Stimulated activated naive B cell treated with anti-CD40 and anti-IgM and Interleukin-4, amounts not matched to agents 10 μg/mL and 1 μg/mL and 100 μg/mL, for 72 hours (primary cell): ENCODE results near the gene IKZF2.

Source experiments
- ATAC-seq, 2 donors: fragments of 150-1000 bp; cut with Tn5 transposase; replicated peaks; 2 replicates each; pipeline ENCODE4 v1.10.0; 2021; ENCODE audit warnings: moderate library complexity in 1 of 2
- DNase-seq: peaks from one replicate; pipeline ENCODE4 v3.0.0; 2021
- H3K27ac Mint-ChIP-seq: one replicate; pipeline ENCODE4 v1.8.0; 2022; ENCODE audit warnings: mild to moderate bottlenecking, mixed read lengths
- H3K27me3 Mint-ChIP-seq, 2 donors: one replicate each; pipeline ENCODE4 v1.8.0; 2022; ENCODE audit warnings: mixed read lengths in 2 of 2
- H3K36me3 Mint-ChIP-seq, 2 donors: one replicate each; pipeline ENCODE4 v1.8.0; 2022; ENCODE audit warnings: mixed read lengths in 2 of 2, mild to moderate bottlenecking in 1 of 2
- H3K4me1 Mint-ChIP-seq, 2 donors: one replicate each; pipeline ENCODE4 v1.8.0; 2022; ENCODE audit warnings: mixed read lengths in 2 of 2, mild to moderate bottlenecking in 1 of 2
- H3K4me3 Mint-ChIP-seq, 2 donors: one replicate each; pipeline ENCODE4 v1.8.0; 2022; ENCODE audit warnings: mild to moderate bottlenecking in 2 of 2, mixed read lengths in 2 of 2, moderate library complexity in 1 of 2
- H3K9me3 Mint-ChIP-seq, 2 donors: one replicate each; pipeline ENCODE4 v1.8.0; 2022; ENCODE audit warnings: mixed read lengths in 2 of 2, mild to moderate bottlenecking in 1 of 2

The IKZF2 gene

GRCh38 chr2:213166109-213166508 is 14.7 kb upstream of the IKZF2 start:
- Mint-ChIP-seq H3K4me3 (peak overlapping the region; percentile 74 to 75), H3K9me3 (peaks cover 6 to 9% of the 10 kb centered on the region in 2 donors), H3K27me3 (no peaks in the 10 kb centered on the region), H3K27ac (peak overlapping the region; percentile 97), H3K36me3 (peaks cover 0 to 15% of the 10 kb centered on the region in 2 donors), H3K4me1 (peaks cover 19 to 43% of the 10 kb centered on the region in 2 donors)
- DNase-seq (no peak), ATAC-seq (peak; percentile 99)

DNA sequence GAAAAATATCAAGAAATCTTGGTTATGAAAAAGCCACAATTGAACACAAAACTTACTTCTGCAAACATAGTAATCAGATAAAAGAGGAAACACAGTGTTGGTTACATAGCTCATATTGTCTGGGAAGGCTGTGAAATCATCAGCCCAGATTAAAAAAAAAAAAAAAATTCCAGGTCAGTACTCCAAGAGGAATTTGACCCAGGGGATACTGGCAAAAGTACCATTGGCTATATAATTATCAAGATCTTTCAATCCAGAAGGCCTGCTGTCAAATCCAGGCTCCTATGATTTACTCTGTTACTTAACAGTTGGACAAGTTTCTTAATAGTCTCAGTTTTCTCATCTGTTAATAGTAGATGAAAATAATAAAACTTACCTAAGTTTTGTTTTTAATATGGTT is 12.9 kb upstream of the IKZF2 start:
- Mint-ChIP-seq H3K36me3 (peaks cover 0 to 5% of the 10 kb centered on the region in 2 donors), H3K9me3 (peaks cover 4 to 5% of the 10 kb centered on the region in 2 donors), H3K27me3 (no peaks in the 10 kb centered on the region), H3K27ac (peak overlapping the region; percentile 65), H3K4me1 (peaks cover 17 to 38% of the 10 kb centered on the region in 2 donors), H3K4me3 (no peak overlapping the region)
- ATAC-seq (no peak), DNase-seq (no peak)

DNA sequence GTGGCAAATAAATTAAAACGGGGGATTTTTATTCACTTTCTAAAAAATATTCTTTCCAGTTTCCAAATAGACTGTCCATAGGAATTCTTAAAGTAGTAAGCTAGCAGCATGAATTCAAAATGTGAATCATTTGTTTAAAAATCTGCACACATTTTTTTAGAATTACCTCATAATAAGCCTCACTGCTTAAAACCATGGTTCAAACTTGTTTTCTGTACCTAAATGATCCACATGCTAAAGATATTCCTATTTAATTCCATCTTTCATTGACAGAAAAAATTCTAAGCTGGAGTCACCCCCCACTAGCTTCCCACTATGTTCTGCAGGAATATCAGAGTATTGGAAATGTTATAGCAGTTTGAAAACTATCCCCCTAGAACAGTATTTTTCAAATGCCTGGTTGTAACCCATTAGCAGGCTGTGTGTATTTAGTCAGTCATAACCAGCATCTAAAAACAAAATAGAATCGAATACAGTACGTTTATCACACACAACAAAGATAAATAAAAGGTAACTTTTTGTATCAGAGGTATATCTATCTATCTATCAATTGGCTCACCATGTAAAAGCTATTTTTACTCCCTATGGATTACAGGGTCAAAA is 11.2 kb upstream of the IKZF2 start:
- H3K27me3 Mint-ChIP-seq, result no peaks in the 10 kb centered on the region
- DNase-seq (no peak), ATAC-seq (no peak)
- no peaks in the 10 kb centered on the region for H3K36me3 Mint-ChIP-seq
- H3K4me1 Mint-ChIP-seq, result peaks cover 17 to 42% of the 10 kb centered on the region in 2 donors
- no peak overlapping the region for H3K4me3 Mint-ChIP-seq
- H3K9me3 Mint-ChIP-seq, result no peaks in the 10 kb centered on the region
- no peak overlapping the region for H3K27ac Mint-ChIP-seq

GRCh38 chr2:213161759-213162515 is 10.5 kb upstream of the IKZF2 start:
- no peaks in the 10 kb centered on the region for H3K27me3 Mint-ChIP-seq

GRCh38 chr2:213159768-213160167 is 8.4 kb upstream of the IKZF2 start:
- H3K4me3 Mint-ChIP-seq, result no peak overlapping the region
- H3K27ac Mint-ChIP-seq, result no peak overlapping the region
- no peak for DNase-seq
- H3K4me1 Mint-ChIP-seq, result peaks cover 19 to 45% of the 10 kb centered on the region in 2 donors
- H3K9me3 Mint-ChIP-seq, result peaks cover 0 to 6% of the 10 kb centered on the region in 2 donors
- H3K36me3 Mint-ChIP-seq, result peaks cover 5 to 6% of the 10 kb centered on the region in 2 donors
- no peak for ATAC-seq
- no peaks in the 10 kb centered on the region for H3K27me3 Mint-ChIP-seq

More at GRCh38 chr2:213161759-213162515, 10.5 kb upstream of the IKZF2 start:
- no peak for DNase-seq
- Mint-ChIP-seq H3K4me3 (no peak overlapping the region), H3K36me3 (no peaks in the 10 kb centered on the region), H3K27ac (no peak overlapping the region), H3K9me3 (no peaks in the 10 kb centered on the region), H3K4me1 (peaks cover 19 to 44% of the 10 kb centered on the region in 2 donors)
- no peak for ATAC-seq

DNA sequence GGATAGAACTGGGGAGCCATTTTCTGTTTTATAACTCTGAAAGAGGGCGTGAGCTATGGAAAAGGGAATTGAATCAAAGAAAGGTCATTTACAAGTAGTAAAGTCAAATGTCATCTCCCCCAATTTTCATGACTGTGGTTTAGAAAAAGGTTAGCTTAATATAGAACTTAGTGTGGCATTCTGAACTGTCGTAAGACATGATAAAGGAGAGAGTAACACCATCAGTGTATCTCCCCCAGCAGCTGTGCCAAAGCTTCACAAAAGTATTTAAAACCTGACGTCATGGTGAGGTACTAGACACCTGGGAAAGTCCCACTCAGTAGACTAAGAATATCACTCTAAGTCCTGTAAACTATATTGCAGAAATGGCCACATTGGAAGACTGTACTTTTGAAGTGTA is 5.8 kb upstream of the IKZF2 start:
- peaks cover 24 to 50% of the 10 kb centered on the region in 2 donors for H3K4me1 Mint-ChIP-seq
- no peaks in the 10 kb centered on the region for H3K27me3 Mint-ChIP-seq
- peaks cover 0 to 6% of the 10 kb centered on the region in 2 donors for H3K9me3 Mint-ChIP-seq
- peaks cover 5 to 9% of the 10 kb centered on the region in 2 donors for H3K36me3 Mint-ChIP-seq
- peak overlapping the region; percentile 4 to 14 for H3K4me3 Mint-ChIP-seq
- H3K27ac Mint-ChIP-seq, result peak overlapping the region; percentile 94
- ATAC-seq (peak; percentile 96), DNase-seq (peak; percentile 69)

- Mint-ChIP-seq H3K4me1 (peaks cover 21 to 50% of the 10 kb centered on the region in 2 donors), H3K27ac (peak overlapping the region; percentile 94), H3K27me3 (no peaks in the 10 kb centered on the region), H3K9me3 (peaks cover 0 to 6% of the 10 kb centered on the region in 2 donors), H3K36me3 (peaks cover 8 to 9% of the 10 kb centered on the region in 2 donors), H3K4me3 (no peak overlapping the region)
- DNase-seq, result no peak
- peak; percentile 1 to 7 for ATAC-seq
These were observed 5.3 kb upstream of the IKZF2 start for GRCh38 chr2:213156717-213157116.

GRCh38 chr2:213152888-213153287 is 1.5 kb upstream of the IKZF2 start:
- no peaks in the 10 kb centered on the region for H3K27me3 Mint-ChIP-seq
- peaks cover 0 to 6% of the 10 kb centered on the region in 2 donors for H3K9me3 Mint-ChIP-seq
- no peak for ATAC-seq
- H3K36me3 Mint-ChIP-seq, result peaks cover 8 to 14% of the 10 kb centered on the region in 2 donors
- H3K27ac Mint-ChIP-seq, result peak overlapping the region; percentile 95
- peak overlapping the region; percentile 91 to 97 for H3K4me3 Mint-ChIP-seq
- DNase-seq, result no peak
- H3K4me1 Mint-ChIP-seq, result peaks cover 32 to 68% of the 10 kb centered on the region in 2 donors

DNA sequence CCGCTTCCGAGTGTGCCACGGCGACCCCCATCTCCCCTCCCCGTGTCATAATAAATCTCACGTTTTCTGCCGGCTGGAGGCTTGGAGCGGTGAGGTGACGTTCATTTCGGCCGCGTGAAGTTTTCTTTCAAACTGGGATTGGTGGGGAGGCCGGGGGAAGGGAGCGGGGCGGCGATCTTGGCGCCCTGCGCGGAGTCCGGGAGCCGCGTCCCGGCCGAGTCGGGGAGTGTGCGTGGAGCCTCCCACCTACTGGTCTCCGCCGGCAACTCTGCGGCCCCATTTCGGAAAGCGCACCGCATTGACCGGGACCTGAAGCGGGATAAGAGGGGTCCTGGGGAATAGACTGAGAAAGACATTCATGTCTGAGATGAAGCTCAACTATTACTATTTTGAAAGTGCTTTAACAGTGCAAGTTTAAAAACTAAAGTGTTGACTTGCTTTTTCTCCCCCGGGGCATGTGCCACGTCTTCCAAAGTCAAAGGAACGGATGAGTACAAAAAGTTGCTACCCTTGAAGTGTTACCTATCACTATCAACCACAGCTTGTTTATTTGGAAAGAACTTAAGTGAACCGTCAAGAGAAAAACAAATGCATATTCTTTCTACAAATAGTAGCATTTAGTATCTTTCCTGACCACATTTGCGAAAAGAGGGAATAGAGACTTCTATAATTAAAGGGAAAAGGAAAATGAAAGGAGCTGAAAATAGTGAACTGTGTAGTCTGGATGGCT is 818 bp upstream of the IKZF2 start:
- ATAC-seq (peak; percentile 35 to 39), DNase-seq (no peak)
- Mint-ChIP-seq H3K4me3 (peak overlapping the region; percentile 91 to 97), H3K27me3 (no peaks in the 10 kb centered on the region), H3K27ac (peak overlapping the region; percentile 95), H3K9me3 (peaks cover 0 to 6% of the 10 kb centered on the region in 2 donors), H3K36me3 (peaks cover 11 to 17% of the 10 kb centered on the region in 2 donors), H3K4me1 (peaks cover 28 to 61% of the 10 kb centered on the region in 2 donors)

- ATAC-seq (no peak), DNase-seq (no peak)
- Mint-ChIP-seq H3K4me3 (peak overlapping the region; percentile 91 to 97), H3K4me1 (peaks cover 19 to 45% of the 10 kb centered on the region in 2 donors), H3K27ac (peak overlapping the region; percentile 95), H3K9me3 (no peaks in the 10 kb centered on the region), H3K36me3 (peaks cover 6 to 12% of the 10 kb centered on the region in 2 donors), H3K27me3 (no peaks in the 10 kb centered on the region)
These were observed 906 bp downstream of the IKZF2 start for GRCh38 chr2:213150315-213151097.

GRCh38 chr2:213149949-213150314 is 1.5 kb downstream of the IKZF2 start:
- DNase-seq (no peak), ATAC-seq (no peak)
- H3K27ac Mint-ChIP-seq, result peak overlapping the region; percentile 95
- no peaks in the 10 kb centered on the region for H3K9me3 Mint-ChIP-seq
- peaks cover 9 to 12% of the 10 kb centered on the region in 2 donors for H3K36me3 Mint-ChIP-seq
- no peaks in the 10 kb centered on the region for H3K27me3 Mint-ChIP-seq
- H3K4me3 Mint-ChIP-seq, result peak overlapping the region; percentile 91 to 97
- H3K4me1 Mint-ChIP-seq, result peaks cover 19 to 46% of the 10 kb centered on the region in 2 donors

- Mint-ChIP-seq H3K27me3 (no peaks in the 10 kb centered on the region), H3K9me3 (no peaks in the 10 kb centered on the region), H3K27ac (peak overlapping the region; percentile 42), H3K36me3 (peaks cover 9 to 12% of the 10 kb centered on the region in 2 donors), H3K4me3 (peak overlapping the region; percentile 91 to 97), H3K4me1 (peaks cover 20 to 43% of the 10 kb centered on the region in 2 donors)
- ATAC-seq, result no peak
- no peak for DNase-seq
These were observed 2.0 kb downstream of the IKZF2 start for GRCh38 chr2:213149294-213149875.

DNA sequence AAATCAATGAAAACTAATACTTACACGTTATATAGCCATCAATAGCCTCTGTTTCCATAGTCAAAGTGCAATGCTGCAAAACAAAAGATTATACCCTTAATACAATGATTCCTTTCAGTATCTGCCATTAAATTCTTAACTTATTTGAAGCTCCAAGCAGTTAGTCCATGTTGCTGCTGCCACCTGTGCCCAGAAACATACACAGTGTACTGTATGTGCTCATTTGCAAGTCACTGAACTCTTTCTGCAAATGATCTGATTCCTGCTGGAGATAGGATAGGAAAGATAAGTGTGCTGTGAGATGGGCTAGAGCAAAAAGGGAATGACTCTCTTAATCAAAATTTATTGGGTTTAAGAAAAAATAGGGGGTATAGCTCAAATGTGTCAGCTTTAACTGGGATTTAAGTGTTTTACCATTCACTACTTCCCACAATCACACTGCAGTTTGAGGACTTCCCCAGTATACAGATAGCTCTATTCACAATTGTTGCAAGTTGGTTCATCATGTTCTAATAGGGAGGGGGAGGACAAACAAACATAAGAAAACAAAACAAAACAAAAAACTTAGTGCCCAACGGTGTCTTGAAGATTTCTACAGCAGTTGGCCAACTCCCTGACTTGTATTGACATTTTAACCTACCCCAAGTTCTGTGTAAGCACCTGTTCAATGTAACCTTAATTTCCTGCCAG is 2.7 kb downstream of the IKZF2 start:
- H3K4me1 Mint-ChIP-seq, result peaks cover 17 to 36% of the 10 kb centered on the region in 2 donors
- H3K36me3 Mint-ChIP-seq, result peaks cover 9 to 10% of the 10 kb centered on the region in 2 donors
- no peak for ATAC-seq
- no peaks in the 10 kb centered on the region for H3K27me3 Mint-ChIP-seq
- no peaks in the 10 kb centered on the region for H3K9me3 Mint-ChIP-seq
- no peak for DNase-seq
- H3K4me3 Mint-ChIP-seq, result peak overlapping the region; percentile 91 to 97
- no peak overlapping the region for H3K27ac Mint-ChIP-seq
